Caco-2 (cell line): ENCODE results near the gene OR4N2. TPM values are rescaled to one million over a fixed set of nuclear protein-coding genes. Genes with fewer than 3 reads are reported as not detected.
A peak's percentile ranks its signal among the peaks of the same experiment; 100 is the strongest.
"Not testable (repeated sequence)": the region's sequence is repeated elsewhere in the genome, so short reads cannot be mapped to it uniquely, and the experiment has no call there.

Source experiments
- BruUV-seq: library from RNA; stranded (reverse); fragments of 400-500 nt; replicated peaks from 2 replicates; lab custom pipeline; 2021; lab: Mats Ljungman, UMichigan
- CTCF ChIA-PET: fragments of 300-600 bp; sonication (Branson Sonifier 250); formaldehyde crosslinking; loops from one replicate; lab custom pipeline; 2022; ENCODE audit warnings: antibody characterized with exemption; lab: Charles Lee
- POLR2A ChIA-PET: fragments of 300-600 bp; sonication (Branson Sonifier 250); formaldehyde crosslinking; loops from one replicate; lab custom pipeline; 2022; ENCODE audit warnings: antibody characterized with exemption; lab: Charles Lee
- DNase-seq, 2 experiments: peaks; one replicate each; pipeline versions ENCODE4 v3.0.0 to v3.0.0-alpha.2; 2020 to 2022
- H3K27me3 ChIP-seq: replicated peaks from 2 replicates; pipeline ENCODE4 v1.6.0; 2011; ENCODE audit warnings: low read length; ENCODE audit not compliant: control insufficient read depth, insufficient read depth
- H3K36me3 ChIP-seq: 2 replicates; pipeline ENCODE4 v1.5.1; 2011; ENCODE audit warnings: low read length; ENCODE audit not compliant: control insufficient read depth, insufficient read depth
- H3K4me1 ChIP-seq: fragments of 250-450 bp; sonication (Bioruptor Pico); 2 replicates; pipeline ENCODE4 v1.5.1; 2020; ENCODE audit warnings: mild to moderate bottlenecking
- H3K4me3 ChIP-seq: 2 replicates; pipeline ENCODE4 v1.5.1; 2011; ENCODE audit warnings: low read depth, mild to moderate bottlenecking, control low read depth, low read length
- H3K9me3 ChIP-seq: fragments of 250-450 bp; sonication (Bioruptor Pico); 2 replicates; pipeline ENCODE4 v1.5.1; 2020; ENCODE audit warnings: mild to moderate bottlenecking, moderate library complexity
- H3K27ac Mint-ChIP-seq: one replicate; pipeline ENCODE4 v1.8.0; 2022; ENCODE audit warnings: mixed read lengths; ENCODE audit not compliant: unreplicated experiment
- H3K27me3 Mint-ChIP-seq: one replicate; pipeline ENCODE4 v1.8.0; 2022; ENCODE audit warnings: mixed read lengths; ENCODE audit not compliant: insufficient read depth, unreplicated experiment
- H3K36me3 Mint-ChIP-seq: one replicate; pipeline ENCODE4 v1.8.0; 2022; ENCODE audit warnings: mild to moderate bottlenecking, mixed read lengths; ENCODE audit not compliant: insufficient read depth, unreplicated experiment
- H3K4me1 Mint-ChIP-seq: one replicate; pipeline ENCODE4 v1.8.0; 2022; ENCODE audit warnings: low read depth, mixed read lengths; ENCODE audit not compliant: unreplicated experiment
- H3K4me3 Mint-ChIP-seq: one replicate; pipeline ENCODE4 v1.8.0; 2022; ENCODE audit warnings: mild to moderate bottlenecking, moderate library complexity, mixed read lengths; ENCODE audit not compliant: unreplicated experiment
- H3K9me3 Mint-ChIP-seq: one replicate; pipeline ENCODE4 v1.8.0; 2022; ENCODE audit warnings: mixed read lengths; ENCODE audit not compliant: unreplicated experiment
- intact Hi-C: fragments of 100-400 bp; cut with micrococcal nuclease; formaldehyde crosslinking; loops from one replicate; pipeline ENCODE4 v1.10.0; 2022; ENCODE audit not compliant: unreplicated experiment
- total RNA-seq: library from RNA; stranded (reverse); gene quantifications from 2 replicates; pipeline ENCODE4 v1.2.3, GENCODE V29; 2022
- TF ChIP-seq, protein P1 (sequence below), 2 experiments: fragments of 200-600 bp in 1 of 2; IDR thresholded peaks; 1 replicate in 1 of 2; 2 replicates in 1 of 2; pipeline versions ENCODE4 v1.5.1 to v1.8.0; 2011 to 2022; ENCODE audit warnings: antibody characterized with exemption in 1 of 2, control low read depth in 1 of 2, inconsistent platforms in 1 of 2, low read depth in 1 of 2, low read length in 1 of 2, mild to moderate bottlenecking in 1 of 2, moderate library complexity in 1 of 2; ENCODE audit not compliant: insufficient read depth in 1 of 2, severe bottlenecking in 1 of 2, unreplicated experiment in 1 of 2

OR4N2 gene
- total RNA-seq, 1 experiment from 2014 or later: not detected

DNA sequence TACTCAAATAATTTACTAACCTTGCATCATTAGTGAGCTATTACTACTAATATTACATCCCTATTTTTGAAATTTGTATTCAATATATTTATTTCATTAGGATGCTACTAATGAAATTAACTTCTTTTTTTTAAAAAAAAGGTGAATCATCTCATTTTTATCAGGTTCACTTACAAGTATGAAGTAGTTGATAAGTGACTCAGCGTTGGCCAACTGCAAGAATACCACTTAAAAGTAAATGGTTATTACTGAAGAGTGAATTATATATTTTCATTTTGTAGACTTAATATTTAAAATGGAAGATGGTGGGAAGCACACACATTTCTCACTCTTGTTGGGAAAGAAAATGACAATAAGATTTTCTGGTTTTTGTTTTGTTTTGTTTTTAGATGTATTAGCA lies 19.6 kb downstream of the OR4N2 start:
- Mint-ChIP-seq H3K36me3 (no peaks in the 10 kb centered on the region), H3K27ac (no peak overlapping the region), H3K9me3 (no peaks in the 10 kb centered on the region), H3K4me3 (no peak overlapping the region), H3K27me3 (peaks cover 2% of the 10 kb centered on the region), H3K4me1 (no peaks in the 10 kb centered on the region)
- TF ChIP-seq, protein P1, sequence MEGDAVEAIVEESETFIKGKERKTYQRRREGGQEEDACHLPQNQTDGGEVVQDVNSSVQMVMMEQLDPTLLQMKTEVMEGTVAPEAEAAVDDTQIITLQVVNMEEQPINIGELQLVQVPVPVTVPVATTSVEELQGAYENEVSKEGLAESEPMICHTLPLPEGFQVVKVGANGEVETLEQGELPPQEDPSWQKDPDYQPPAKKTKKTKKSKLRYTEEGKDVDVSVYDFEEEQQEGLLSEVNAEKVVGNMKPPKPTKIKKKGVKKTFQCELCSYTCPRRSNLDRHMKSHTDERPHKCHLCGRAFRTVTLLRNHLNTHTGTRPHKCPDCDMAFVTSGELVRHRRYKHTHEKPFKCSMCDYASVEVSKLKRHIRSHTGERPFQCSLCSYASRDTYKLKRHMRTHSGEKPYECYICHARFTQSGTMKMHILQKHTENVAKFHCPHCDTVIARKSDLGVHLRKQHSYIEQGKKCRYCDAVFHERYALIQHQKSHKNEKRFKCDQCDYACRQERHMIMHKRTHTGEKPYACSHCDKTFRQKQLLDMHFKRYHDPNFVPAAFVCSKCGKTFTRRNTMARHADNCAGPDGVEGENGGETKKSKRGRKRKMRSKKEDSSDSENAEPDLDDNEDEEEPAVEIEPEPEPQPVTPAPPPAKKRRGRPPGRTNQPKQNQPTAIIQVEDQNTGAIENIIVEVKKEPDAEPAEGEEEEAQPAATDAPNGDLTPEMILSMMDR (IDR thresholded peaks at IDR 0.05; ENCODE audit: insufficient read depth in 1 of 2, low read depth in 1 of 2, low read length in 1 of 2, severe bottlenecking in 1 of 2, unreplicated experiment in 1 of 2): no peak
- no peaks in the 10 kb centered on the region for H3K36me3 ChIP-seq
- H3K27me3 ChIP-seq: no peaks in the 10 kb centered on the region
- intact Hi-C loops: no loop called here
- no peaks in the 10 kb centered on the region for H3K4me1 ChIP-seq
- no TSS peak for BruUV-seq
- no peak overlapping the region for H3K4me3 ChIP-seq
- POLR2A ChIA-PET: no interaction called here
- H3K9me3 ChIP-seq: no peaks in the 10 kb centered on the region
- DNase-seq: no peak
- CTCF ChIA-PET: no interaction called here

DNA sequence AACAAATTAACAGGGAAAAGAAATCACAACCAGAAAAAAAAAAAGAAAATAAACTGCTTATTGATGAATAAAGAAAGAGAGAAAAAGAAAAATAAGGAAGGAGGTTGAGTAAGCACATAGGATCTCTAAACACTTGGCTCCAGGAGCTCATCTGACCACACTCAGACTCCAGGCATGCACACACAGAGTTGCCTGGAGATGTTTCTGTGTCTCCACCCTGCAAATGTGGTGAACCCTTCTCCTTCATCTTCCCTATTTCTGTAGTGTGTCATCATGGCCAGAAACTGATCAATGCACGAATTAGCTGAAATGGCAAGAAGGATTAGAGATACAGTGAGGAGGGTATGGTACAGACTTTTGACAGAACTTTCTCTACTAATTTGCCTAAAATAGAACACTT lies 20.2 kb downstream of the OR4N2 start:
- DNase-seq: no peak
- Histone ChIP-seq H3K27me3 (no peaks in the 10 kb centered on the region), H3K36me3 (no peaks in the 10 kb centered on the region), H3K4me1 (no peaks in the 10 kb centered on the region), H3K9me3 (no peaks in the 10 kb centered on the region), H3K4me3 (no peak overlapping the region)
- ChIA-PET CTCF (no interaction called here), POLR2A (no interaction called here)
- Mint-ChIP-seq H3K4me1 (no peaks in the 10 kb centered on the region), H3K27ac (no peak overlapping the region), H3K4me3 (no peak overlapping the region), H3K36me3 (no peaks in the 10 kb centered on the region), H3K27me3 (peaks cover 2% of the 10 kb centered on the region), H3K9me3 (no peaks in the 10 kb centered on the region)
- TF ChIP-seq, protein P1 (IDR thresholded peaks at IDR 0.05; ENCODE audit: insufficient read depth in 1 of 2, low read depth in 1 of 2, low read length in 1 of 2, severe bottlenecking in 1 of 2, unreplicated experiment in 1 of 2): no peak
- no TSS peak for BruUV-seq
- intact Hi-C loops: no loop called here

DNA sequence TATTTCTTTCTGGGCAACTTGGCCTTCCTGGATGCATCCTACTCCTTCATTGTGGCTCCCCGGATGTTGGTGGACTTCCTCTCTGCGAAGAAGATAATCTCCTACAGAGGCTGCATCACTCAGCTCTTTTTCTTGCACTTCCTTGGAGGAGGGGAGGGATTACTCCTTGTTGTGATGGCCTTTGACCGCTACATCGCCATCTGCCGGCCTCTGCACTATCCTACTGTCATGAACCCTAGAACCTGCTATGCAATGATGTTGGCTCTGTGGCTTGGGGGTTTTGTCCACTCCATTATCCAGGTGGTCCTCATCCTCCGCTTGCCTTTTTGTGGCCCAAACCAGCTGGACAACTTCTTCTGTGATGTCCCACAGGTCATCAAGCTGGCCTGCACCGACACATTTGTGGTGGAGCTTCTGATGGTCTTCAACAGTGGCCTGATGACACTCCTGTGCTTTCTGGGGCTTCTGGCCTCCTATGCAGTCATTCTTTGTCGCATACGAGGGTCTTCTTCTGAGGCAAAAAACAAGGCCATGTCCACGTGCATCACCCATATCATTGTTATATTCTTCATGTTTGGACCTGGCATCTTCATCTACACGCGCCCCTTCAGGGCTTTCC lies 24.2 kb downstream of the OR4N2 start:
- H3K4me3 ChIP-seq, BruUV-seq: not testable (repeated sequence)

More for the DNA sequence above, 24.2 kb downstream of the OR4N2 start:
- H3K9me3 ChIP-seq, POLR2A ChIA-PET, intact Hi-C loops, H3K4me1 ChIP-seq, H3K27me3 Mint-ChIP-seq, H3K4me1 Mint-ChIP-seq, H3K36me3 Mint-ChIP-seq, CTCF ChIA-PET, H3K27me3 ChIP-seq, H3K9me3 Mint-ChIP-seq, H3K27ac Mint-ChIP-seq, H3K36me3 ChIP-seq, H3K4me3 Mint-ChIP-seq: not testable (repeated sequence)
- TF ChIP-seq, protein P1 (IDR thresholded peaks at IDR 0.05; ENCODE audit: insufficient read depth in 1 of 2, low read depth in 1 of 2, low read length in 1 of 2, severe bottlenecking in 1 of 2, unreplicated experiment in 1 of 2): peak in 1 of 2 experiments; percentile 6
- peak; percentile 17 to 41 for DNase-seq
